Measurements from ENCODE around the gene ERAL1. TPM values are rescaled to one million over a fixed set of nuclear protein-coding genes. Genes with fewer than 3 reads are reported as not detected.
A peak's percentile ranks its signal among the peaks of the same experiment; 100 is the strongest.
"Not testable (repeated sequence)": the region's sequence is repeated elsewhere in the genome, so short reads cannot be mapped to it uniquely, and the experiment has no call there.

ERAL1 gene
- 45.8 TPM for polyA plus RNA-seq

DNA sequence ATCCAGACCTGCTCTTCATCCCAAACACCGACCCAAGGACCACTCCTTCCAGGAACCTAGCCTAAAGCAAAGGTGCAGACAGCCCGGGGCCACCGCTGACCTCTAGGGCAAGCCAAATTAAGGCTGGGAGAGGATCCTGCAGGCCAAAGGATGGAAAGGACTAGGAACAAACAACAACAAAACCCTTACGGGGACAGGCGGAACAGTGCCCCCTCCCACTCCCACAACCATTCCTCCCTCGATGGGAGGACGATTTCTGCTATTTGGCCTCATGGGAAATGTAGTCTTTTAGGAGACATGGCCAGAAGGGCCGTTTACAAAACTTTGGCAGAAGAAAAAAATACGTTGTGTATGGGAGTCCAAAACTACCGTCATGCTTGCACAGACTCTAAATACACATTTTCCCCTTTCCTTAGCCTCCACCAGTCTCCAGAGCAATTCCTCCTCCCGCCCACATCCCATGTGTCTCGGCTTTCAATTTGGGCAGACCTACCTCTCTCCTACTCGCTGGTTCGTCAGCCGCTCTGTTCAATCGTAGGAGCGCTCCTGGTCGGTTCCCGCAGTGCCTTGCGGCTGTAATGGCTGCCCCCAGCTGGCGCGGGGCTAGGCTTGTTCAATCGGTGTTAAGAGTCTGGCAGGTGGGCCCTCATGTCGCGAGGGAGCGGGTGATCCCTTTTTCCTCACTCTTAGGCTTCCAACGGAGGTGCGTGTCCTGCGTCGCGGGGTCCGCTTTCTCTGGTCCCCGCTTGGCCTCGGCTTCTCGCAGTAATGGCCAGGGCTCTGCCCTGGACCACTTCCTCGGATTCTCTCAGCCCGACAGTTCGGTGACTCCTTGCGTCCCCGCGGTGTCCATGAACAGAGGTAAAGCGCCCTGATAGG, at the start of gene ERAL1:
Gene ERAL1, plus strand, starts transcription at position 560 of the 879 bp plus-strand sequence. Its CDS starts 19 bp downstream, at position 579.
- Mint-ChIP-seq H3K36me3 (no peaks in the 10 kb centered on the region), H3K27me3 (no peaks in the 10 kb centered on the region), H3K9me3 (no peaks in the 10 kb centered on the region), H3K4me3 (peak within 1 kb of the TSS; percentile 86 to 99 (median 96)), H3K4me1 (peaks cover 4 to 9% (median 9%) of the 10 kb centered on the region in 3 donors), H3K27ac (peak within 1 kb of the TSS; percentile 23 to 94 (median 89))

DNA sequence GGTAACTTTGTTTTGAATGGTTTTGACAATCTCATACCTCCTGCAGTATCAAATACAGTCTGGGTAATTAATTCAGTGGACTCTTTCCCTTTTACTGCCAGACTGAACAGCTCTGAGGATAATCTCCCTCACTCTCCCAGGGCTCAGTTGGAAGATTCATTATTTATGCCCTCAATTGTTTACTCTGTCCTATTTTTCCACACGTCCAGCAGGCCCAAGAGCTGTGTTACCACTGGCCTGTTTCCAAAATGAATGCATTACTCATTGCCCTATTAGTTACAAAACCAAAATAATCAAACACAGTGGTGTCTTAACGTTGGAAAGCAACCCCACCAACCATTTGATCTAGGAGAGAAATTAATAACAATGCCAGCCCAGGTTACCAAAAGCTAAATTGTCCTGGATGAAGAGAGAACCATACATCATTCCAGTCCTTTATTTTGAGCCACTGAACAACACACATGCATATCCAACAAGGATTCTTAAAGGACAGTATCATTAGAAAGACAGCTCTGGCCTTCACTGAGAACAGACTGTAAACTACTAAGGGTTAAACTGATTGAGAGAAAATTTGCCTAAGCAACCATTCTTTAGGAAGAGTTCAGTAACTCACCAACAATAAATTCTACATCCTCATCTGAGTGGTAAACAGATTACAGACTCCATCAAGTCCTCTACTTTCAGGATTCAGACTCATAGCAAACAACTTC, 46.7 kb upstream of the ERAL1 start:
- peaks cover 17 to 27% (median 25%) of the 10 kb centered on the region in 3 donors for H3K4me1 Mint-ChIP-seq
- H3K27me3 Mint-ChIP-seq, result no peaks in the 10 kb centered on the region
- peak overlapping the region in 1 of 4 donors; percentile 67 for H3K4me3 Mint-ChIP-seq
- H3K9me3 Mint-ChIP-seq, result no peaks in the 10 kb centered on the region
- H3K27ac Mint-ChIP-seq, result peak overlapping the region; percentile 55 to 68 (median 57)
- no peaks in the 10 kb centered on the region for H3K36me3 Mint-ChIP-seq

DNA sequence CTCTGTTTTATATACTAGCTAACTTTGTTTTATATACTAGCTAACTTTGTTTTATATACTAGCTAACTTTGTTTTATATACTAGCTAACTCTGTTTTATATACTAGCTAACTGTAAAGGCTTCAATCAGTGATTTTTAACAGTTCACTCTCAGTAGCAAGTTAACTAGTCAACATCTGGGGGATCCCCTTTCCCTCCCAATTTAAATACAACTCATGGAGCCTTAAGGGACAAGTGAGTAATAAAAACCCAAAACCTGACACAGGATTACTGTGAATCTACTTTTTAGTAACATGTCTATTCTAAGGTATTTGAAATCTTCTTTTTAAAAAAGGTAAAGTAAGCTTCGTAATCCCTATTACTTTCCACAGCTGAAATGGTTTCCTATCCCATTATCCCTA, 44.4 kb upstream of the ERAL1 start:
- peaks cover 15 to 29% (median 26%) of the 10 kb centered on the region in 3 donors for H3K4me1 Mint-ChIP-seq
- H3K4me3 Mint-ChIP-seq, result peak overlapping the region in 2 of 4 donors; percentile 58 to 94
- H3K9me3 Mint-ChIP-seq, result no peaks in the 10 kb centered on the region
- no peaks in the 10 kb centered on the region for H3K27me3 Mint-ChIP-seq
- H3K27ac Mint-ChIP-seq, result peak overlapping the region in 1 of 3 donors; percentile 67
- H3K36me3 Mint-ChIP-seq, result no peaks in the 10 kb centered on the region

DNA sequence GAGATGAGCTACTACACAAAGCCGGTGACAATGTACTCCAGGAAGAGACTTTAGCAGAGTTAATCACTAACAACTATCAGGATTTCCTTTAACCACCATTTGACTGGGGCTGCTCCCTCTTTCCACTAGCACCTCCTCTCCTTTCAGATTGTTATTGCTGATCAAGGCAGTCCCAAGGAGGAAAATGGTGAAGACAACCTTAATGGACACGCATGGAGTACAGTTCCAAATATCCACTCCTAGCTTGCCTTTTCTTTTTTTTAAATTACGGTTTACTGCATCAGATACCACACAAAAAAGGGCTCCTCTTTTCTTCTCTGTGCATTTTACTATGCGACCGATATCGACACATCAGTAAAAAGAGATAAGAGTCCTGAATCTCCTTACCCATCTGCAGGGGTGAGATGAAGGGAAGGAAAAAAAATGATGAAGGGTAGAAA, 43.1 kb upstream of the ERAL1 start:
- Mint-ChIP-seq H3K36me3 (no peaks in the 10 kb centered on the region), H3K4me1 (peaks cover 15 to 29% (median 24%) of the 10 kb centered on the region in 3 donors), H3K4me3 (peak overlapping the region; percentile 89 to 99 (median 96)), H3K27ac (peak overlapping the region; percentile 90 to 98 (median 91)), H3K27me3 (no peaks in the 10 kb centered on the region), H3K9me3 (no peaks in the 10 kb centered on the region)

DNA sequence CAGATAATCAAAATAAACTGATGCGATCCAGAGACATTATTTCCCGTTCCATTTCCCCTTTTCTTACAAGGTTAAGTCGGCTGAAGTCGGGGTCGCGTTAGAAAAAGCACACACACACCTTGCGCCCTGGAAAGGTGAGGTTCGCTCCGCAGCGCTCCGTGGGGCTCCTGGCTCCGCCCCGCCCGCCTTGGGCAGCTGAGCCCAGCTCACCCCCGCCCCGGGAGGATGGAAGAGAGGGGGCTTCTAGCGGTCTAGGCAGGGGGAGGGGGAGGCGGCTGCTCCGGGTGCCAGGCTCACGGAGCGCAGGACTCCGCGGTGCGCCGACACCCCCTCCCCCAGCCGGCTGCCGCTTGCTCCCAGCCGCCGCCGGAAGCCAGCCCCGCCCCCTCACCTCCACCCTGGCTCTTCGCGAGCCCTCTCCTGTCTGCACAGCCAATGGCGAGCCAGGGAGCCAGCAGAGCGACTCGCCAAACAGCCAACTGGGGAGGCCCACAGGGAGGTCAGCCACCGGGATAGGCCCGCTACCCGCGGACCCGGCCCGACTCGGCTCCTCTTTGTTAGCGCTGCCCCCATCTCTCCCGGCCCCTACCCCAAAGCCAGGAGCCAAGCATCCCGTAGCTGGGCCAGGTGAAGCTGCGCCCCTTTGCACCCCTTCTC, 42.6 kb upstream of the ERAL1 start:
- peaks cover 15 to 29% (median 24%) of the 10 kb centered on the region in 3 donors for H3K4me1 Mint-ChIP-seq
- no peaks in the 10 kb centered on the region for H3K27me3 Mint-ChIP-seq
- H3K9me3 Mint-ChIP-seq, result no peaks in the 10 kb centered on the region
- no peaks in the 10 kb centered on the region for H3K36me3 Mint-ChIP-seq
- peak overlapping the region; percentile 89 to 99 (median 96) for H3K4me3 Mint-ChIP-seq
- peak overlapping the region; percentile 90 to 98 (median 94) for H3K27ac Mint-ChIP-seq

DNA sequence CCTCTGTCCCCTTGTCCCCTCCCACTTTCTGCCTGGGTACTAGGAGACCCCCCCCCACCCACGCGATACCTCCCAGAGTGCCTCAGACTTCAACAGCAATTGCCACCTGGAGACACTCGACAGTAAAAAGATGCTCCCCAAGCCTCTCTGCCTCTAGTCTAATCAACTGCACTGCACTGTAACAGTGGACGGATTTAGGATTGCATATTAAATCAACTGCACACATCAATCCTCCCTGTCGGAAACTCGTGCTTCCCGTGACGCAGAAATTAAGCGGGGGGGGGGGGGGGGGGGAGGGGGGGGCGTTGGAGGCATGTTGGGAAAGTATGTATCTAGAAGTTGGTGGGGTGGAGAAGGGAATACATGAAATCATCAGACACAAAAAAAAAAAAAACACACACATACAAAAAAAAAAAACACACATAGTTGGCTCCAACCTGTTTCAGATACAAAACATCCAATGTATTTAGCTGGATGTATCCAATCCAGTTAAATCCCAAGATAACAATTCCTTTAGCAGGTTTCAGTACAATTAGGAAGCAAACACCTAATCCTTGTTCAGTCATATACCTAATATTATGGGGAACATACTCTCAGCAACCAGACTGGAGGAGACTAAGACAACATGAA, 42.0 kb upstream of the ERAL1 start:
- no peaks in the 10 kb centered on the region for H3K9me3 Mint-ChIP-seq
- H3K27me3 Mint-ChIP-seq, result no peaks in the 10 kb centered on the region
- H3K4me3 Mint-ChIP-seq, result peak overlapping the region; percentile 89 to 99 (median 96)
- H3K4me1 Mint-ChIP-seq, result peaks cover 14 to 29% (median 22%) of the 10 kb centered on the region in 3 donors
- H3K27ac Mint-ChIP-seq, result peak overlapping the region; percentile 90 to 98 (median 94)
- no peaks in the 10 kb centered on the region for H3K36me3 Mint-ChIP-seq

DNA sequence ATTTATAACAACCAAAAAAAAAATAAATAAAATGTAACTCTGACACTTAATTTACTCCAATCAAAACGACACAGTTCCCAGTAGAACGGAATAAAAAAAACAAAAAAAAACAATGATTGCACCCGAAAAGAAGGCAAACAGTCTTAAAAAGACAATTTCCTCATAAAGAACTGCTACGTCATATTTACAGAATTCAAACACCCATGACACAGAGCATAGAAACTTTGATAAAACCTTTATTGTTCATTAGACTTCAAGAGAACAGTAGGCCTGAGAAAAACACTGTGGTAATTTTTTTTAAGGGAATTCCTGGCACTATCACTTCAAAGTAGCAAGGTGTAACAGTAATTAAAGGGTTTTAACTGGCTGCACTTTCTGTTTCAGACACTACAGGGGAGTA, 38.3 kb upstream of the ERAL1 start:
- H3K27me3 Mint-ChIP-seq, result no peaks in the 10 kb centered on the region
- H3K4me3 Mint-ChIP-seq, result peak overlapping the region in 2 of 4 donors; percentile 11 to 60
- peaks cover 3 to 25% (median 12%) of the 10 kb centered on the region in 3 donors for H3K4me1 Mint-ChIP-seq
- no peaks in the 10 kb centered on the region for H3K36me3 Mint-ChIP-seq
- H3K9me3 Mint-ChIP-seq, result no peaks in the 10 kb centered on the region
- no peak overlapping the region for H3K27ac Mint-ChIP-seq

DNA sequence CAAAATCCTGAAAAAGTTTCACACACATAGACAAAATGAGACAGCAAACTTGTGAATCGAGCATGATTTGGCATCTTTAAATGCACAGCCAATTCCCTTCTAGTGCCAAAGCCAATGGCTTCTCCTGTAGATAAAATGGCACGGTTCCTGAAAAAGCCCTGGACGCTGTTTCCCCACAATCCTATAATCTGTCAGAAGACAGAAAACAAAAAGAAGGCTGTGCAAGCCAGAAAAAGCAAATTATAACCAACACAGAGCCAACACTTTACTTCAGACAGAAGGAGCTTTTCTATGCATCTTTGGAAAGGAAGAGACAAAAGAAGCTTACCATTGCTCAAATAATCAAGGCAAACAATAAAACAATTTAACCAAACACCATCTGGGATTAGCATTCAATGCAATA, 36.0 kb upstream of the ERAL1 start:
- Mint-ChIP-seq H3K27me3 (no peaks in the 10 kb centered on the region), H3K27ac (peak overlapping the region in 2 of 3 donors; percentile 42 to 43), H3K9me3 (no peaks in the 10 kb centered on the region)

DNA sequence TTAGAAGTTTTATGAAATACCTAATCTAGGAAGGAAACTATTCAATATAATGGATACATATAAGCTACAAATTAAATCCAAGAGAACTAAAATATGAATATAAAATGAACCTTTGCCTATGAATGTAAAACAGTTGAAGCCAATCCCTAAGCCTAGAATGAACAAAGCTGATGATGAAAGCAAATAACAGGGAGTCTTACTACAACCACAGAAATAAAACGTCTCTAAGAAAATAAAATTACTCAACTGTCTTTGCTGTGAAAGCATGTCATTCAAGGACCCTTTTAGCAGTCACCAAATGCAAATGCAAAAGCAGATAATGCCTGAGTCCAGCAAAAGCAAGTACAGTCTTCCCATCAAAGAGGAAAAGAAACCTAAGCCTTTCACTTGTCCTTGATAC, 35.2 kb upstream of the ERAL1 start:
- peak overlapping the region in 1 of 3 donors; percentile 71 for H3K27ac Mint-ChIP-seq
- H3K36me3 Mint-ChIP-seq, result no peaks in the 10 kb centered on the region
- H3K4me3 Mint-ChIP-seq, result no peak overlapping the region
- peaks cover 1 to 20% (median 8%) of the 10 kb centered on the region in 3 donors for H3K4me1 Mint-ChIP-seq
- H3K9me3 Mint-ChIP-seq, result no peaks in the 10 kb centered on the region
- H3K27me3 Mint-ChIP-seq, result no peaks in the 10 kb centered on the region

More for the DNA sequence above, 36.0 kb upstream of the ERAL1 start:
- Mint-ChIP-seq H3K36me3 (no peaks in the 10 kb centered on the region), H3K4me3 (no peak overlapping the region), H3K4me1 (peaks cover 1 to 20% (median 7%) of the 10 kb centered on the region in 3 donors)

DNA sequence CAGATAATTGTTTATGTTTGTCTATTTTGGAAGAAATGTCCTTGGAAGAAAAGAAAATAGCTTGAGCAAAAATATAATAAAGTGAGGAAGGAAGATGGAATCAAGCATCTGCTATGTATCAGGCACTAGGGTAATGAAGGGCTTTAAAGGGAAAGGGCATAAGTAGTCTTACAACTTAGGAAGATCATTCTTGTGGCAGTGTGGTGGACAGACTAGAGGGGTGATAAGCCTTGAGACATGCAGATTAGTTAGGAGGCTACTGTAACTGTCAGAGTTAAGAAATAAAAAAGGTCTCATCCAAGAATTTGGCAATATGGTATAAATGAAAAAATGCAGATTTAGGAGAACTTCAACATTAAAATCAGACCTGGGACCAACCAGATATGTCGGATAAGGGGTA, 27.1 kb upstream of the ERAL1 start:
- Mint-ChIP-seq H3K9me3 (peaks cover 0 to 2% (median 0%) of the 10 kb centered on the region in 3 donors), H3K4me1 (peaks cover 4 to 9% (median 8%) of the 10 kb centered on the region in 3 donors), H3K27me3 (no peaks in the 10 kb centered on the region), H3K27ac (no peak overlapping the region), H3K4me3 (no peak overlapping the region), H3K36me3 (peaks cover 6% of the 10 kb centered on the region)

DNA sequence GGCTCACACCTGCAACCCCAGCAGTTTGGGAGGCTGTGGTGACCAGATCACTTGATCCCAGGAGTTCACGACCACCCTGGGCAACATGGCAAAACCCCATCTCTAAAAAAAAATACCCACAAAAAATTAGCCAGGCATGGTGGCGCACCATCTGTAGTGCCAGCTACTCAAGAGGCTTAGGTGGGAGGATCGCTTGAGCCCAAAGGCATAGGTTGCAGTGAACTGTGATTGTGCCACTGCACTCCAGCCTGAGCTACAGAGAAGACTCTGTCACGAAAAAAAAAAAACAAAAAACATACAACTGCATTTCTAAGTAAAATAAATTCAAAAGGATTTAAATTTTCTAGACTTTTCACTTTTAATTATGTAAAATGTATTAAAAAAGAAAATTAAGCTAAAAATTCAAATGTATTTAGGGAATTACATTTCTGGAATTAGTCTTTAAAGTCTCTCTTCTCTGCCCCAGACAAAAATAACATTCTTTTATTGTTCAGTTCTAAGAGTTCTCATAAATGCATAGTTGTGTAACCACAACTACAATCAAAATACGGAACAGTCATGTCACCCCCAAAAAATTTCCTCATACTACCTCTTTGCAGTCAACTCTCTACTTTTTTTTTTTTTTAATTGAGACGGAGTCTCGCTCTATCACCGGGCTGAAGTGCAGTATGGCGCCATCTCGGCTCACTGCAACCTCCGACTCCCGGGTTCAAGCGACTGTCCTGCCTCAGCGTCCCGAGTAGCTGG, 26.3 kb upstream of the ERAL1 start:
- peaks cover 6% of the 10 kb centered on the region for H3K36me3 Mint-ChIP-seq
- peaks cover 0 to 2% (median 0%) of the 10 kb centered on the region in 3 donors for H3K9me3 Mint-ChIP-seq
- no peaks in the 10 kb centered on the region for H3K27me3 Mint-ChIP-seq
- peaks cover 4 to 8% (median 6%) of the 10 kb centered on the region in 3 donors for H3K4me1 Mint-ChIP-seq
- H3K27ac Mint-ChIP-seq, result no peak overlapping the region
- H3K4me3 Mint-ChIP-seq, result no peak overlapping the region

DNA sequence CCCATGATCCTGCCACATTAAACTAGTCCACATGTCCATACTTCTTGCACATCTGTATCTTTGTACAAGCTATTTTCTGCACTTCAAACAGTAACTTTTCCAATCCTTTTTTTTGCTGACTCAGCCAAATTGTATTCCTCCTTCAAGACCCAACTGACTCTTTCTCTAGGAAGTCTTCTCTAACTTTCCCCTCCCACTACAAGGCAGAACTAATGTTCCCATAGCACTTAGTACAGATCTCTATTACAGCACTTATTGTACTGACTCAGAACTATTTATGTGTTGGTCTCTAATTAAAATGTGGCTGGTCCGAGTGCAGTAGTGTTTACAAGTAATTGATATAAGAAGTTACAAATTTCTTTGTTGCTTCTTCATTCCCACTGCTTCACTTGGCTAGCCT, 20.4 kb upstream of the ERAL1 start:
- Mint-ChIP-seq H3K27ac (peak overlapping the region in 1 of 3 donors; percentile 3), H3K9me3 (peaks cover 0 to under 1% (median 0%) of the 10 kb centered on the region in 3 donors), H3K4me1 (peaks cover 7 to 13% (median 10%) of the 10 kb centered on the region in 3 donors), H3K36me3 (peaks cover 2% of the 10 kb centered on the region), H3K4me3 (no peak overlapping the region), H3K27me3 (no peaks in the 10 kb centered on the region)

DNA sequence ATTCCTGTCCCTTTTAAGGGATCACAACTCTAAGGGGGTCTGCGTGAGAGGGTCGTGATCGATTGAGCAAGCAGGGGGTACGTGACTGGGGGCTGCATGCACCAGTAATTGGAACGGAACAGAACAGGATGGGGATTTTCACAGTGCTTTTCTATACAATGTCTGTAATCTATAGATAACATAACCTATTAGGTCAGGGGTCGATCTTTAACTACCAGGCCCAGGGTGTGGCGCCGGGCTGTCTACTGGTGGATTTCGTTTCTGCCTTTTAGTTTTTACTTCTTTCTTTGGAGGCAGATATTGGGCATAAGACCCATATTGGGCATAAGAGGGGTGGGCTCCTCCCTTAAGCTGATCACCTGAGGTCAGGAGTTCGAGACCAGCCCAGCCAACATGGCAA, 18.3 kb upstream of the ERAL1 start:
- not testable (repeated sequence) for H3K36me3 Mint-ChIP-seq, H3K9me3 Mint-ChIP-seq, H3K27me3 Mint-ChIP-seq
- Mint-ChIP-seq H3K4me1 (peaks cover 13 to 18% (median 15%) of the 10 kb centered on the region in 3 donors), H3K27ac (peak overlapping the region in 1 of 3 donors; percentile 18), H3K4me3 (peak overlapping the region in 1 of 4 donors; percentile 29)

Measured in IgD-negative memory B cell (primary cell).